HCT116 (cell line): ENCODE data around the gene OVAAL.

ENCODE experiments used
- CEBPB ChIP-seq: IDR thresholded peaks from 2 replicates; pipeline ENCODE4 v1.6.1; 2012; ENCODE audit warnings: low read depth
- CTCF ChIP-seq, 3 experiments: fragments of 200-600 bp in 1 of 3; sonication (generic) in 1 of 3; IDR thresholded peaks in 2 of 3; conservative IDR thresholded peaks in 1 of 3; 2 replicates each; pipeline ENCODE4 v1.5.1; 2012 to 2017; ENCODE audit warnings: low read depth in 2 of 3, low read length in 2 of 3, antibody characterized with exemption in 1 of 3, borderline replicate concordance in 1 of 3, control low read depth in 1 of 3, mild to moderate bottlenecking in 1 of 3, mixed read lengths in 1 of 3, mixed run types in 1 of 3, moderate library complexity in 1 of 3; ENCODE audit not compliant: insufficient read depth in 1 of 3
- EGR1 ChIP-seq: IDR thresholded peaks from 2 replicates; pipeline ENCODE4 v1.6.1; 2012; ENCODE audit warnings: low read depth
- EZH2 ChIP-seq: fragments of 200-600 bp; sonication (generic); IDR thresholded peaks from 2 replicates; pipeline ENCODE4 v1.6.1; 2017; ENCODE audit warnings: antibody characterized with exemption, mixed run types
- JUND ChIP-seq: IDR thresholded peaks from 2 replicates; pipeline ENCODE4 v1.6.1; 2012
- POLR2A ChIP-seq: IDR thresholded peaks from 2 replicates; pipeline ENCODE4 v1.7.0; 2011; ENCODE audit warnings: borderline replicate concordance; ENCODE audit not compliant: insufficient read depth, insufficient read length; ENCODE audit errors: extremely low read depth
- POLR2AphosphoS5 ChIP-seq: IDR thresholded peaks from 2 replicates; pipeline ENCODE4 v1.6.1; 2011; ENCODE audit warnings: mild to moderate bottlenecking, low read depth, low read length, moderate library complexity
- REST ChIP-seq: IDR thresholded peaks from 2 replicates; pipeline ENCODE4 v1.6.1; 2012; ENCODE audit warnings: low read depth
- SIN3A ChIP-seq: IDR thresholded peaks from 2 replicates; pipeline ENCODE4 v1.6.1; 2012; ENCODE audit warnings: low read depth
- SP1 ChIP-seq: IDR thresholded peaks from 2 replicates; pipeline ENCODE4 v1.6.1; 2012; ENCODE audit warnings: low read depth
- TF ChIP-seq, protein P1 (sequence below): IDR thresholded peaks from 2 replicates; pipeline ENCODE4 v1.6.1; 2012

DNA sequence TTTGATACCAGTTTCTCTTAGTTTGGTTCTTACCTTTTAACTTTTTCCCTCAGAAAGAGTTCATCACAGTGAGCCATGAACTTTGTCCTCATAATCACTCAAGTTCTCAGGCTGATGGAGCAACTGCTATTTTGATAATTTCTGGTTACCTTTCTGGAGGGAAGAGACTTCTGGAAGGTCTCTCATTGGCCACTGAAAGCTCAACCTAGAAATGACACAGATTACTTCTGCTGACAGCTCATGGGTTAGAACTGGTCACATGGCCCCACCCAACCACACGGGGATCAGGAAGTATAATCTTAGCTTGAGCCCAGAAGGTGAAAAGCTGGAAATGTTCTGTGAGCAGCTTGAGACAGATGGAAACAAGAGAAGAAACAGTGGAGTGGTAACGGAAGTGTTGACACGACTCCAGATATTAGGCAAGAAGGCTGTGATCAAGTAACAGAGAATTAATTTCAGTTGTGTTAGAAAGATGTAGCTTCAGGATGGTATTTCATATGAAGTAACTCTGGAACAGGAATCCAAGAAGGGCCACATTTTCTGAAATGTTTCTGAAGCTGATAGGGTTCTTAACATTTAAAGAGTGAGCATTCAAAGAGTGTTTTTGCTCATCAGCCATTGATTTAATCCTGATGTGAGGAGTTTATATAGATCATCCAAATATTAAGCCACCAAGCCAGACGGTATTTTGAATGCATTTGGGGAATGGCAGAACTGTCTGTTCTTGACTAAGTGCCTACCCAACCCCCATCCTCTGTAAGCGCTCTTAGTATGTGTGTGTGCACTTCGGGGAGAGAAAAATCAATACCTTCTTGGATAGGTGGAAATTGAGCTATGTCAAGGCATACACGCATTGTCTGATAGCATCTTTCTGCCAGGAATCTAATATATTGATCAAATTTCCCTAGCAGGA, 51.1 kb downstream of the OVAAL start:
- no peak for TF ChIP-seq CTCF (IDR thresholded peaks at IDR 0.05 in 2 of 3, conservative IDR thresholded peaks at IDR 0.05 in 1 of 3; ENCODE audit: borderline replicate concordance in 1 of 3, insufficient read depth in 1 of 3, low read depth in 2 of 3, low read length in 2 of 3)
- TF ChIP-seq, protein P1, sequence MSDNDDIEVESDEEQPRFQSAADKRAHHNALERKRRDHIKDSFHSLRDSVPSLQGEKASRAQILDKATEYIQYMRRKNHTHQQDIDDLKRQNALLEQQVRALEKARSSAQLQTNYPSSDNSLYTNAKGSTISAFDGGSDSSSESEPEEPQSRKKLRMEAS: no peak
- no peak for TF ChIP-seq EZH2
- TF ChIP-seq SP1: no peak
- no peak for TF ChIP-seq REST
- TF ChIP-seq POLR2AphosphoS5: no peak
- TF ChIP-seq CEBPB: no peak
- no peak for TF ChIP-seq EGR1
- no peak for TF ChIP-seq POLR2A
- TF ChIP-seq SIN3A: no peak
- no peak for TF ChIP-seq JUND
